ENCODE measurements around the gene CFAP43.
A peak's percentile ranks its signal among the peaks of the same experiment; 100 is the strongest.

Gene CFAP43

DNA sequence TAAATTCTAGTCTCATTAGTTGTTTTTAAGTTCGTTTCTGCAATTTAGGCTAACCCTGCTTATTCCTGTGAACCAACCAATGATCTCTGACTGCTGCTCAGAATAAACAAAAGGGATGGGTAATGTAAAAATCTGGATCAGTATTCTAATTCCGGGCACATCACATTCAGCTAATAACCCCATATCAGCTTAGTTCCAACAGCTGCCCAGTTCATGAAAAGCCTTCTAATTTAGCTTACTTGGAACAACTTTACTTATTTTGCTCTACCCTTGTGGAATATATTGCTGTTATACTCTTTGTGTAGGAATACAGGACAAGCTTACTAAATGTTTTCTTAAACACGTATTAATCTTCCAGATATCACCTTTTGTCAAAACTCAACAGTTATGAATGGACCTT is 3.6 kb upstream of the CFAP43 start:
- Histone ChIP-seq H3K27me3 (ENCODE audit: insufficient read depth, low read depth) (no peaks in the 10 kb centered on the region), H4K20me1 (ENCODE audit: insufficient read depth) (no peaks in the 10 kb centered on the region), H3K4me1 (ENCODE audit: low read depth, poor library complexity, severe bottlenecking) (peaks cover 5% of the 10 kb centered on the region), H3K27ac (no peak overlapping the region), H3K36me3 (ENCODE audit: insufficient read depth) (no peaks in the 10 kb centered on the region), H3K9ac (no peak overlapping the region), H3K4me3 (IDR thresholded peaks at IDR 0.05; ENCODE audit: insufficient read depth, low read depth, low read length) (no peak overlapping the region), H2AFZ (ENCODE audit: low read depth) (no peak overlapping the region), H3K79me2 (ENCODE audit: insufficient read depth, low read depth) (no peaks in the 10 kb centered on the region), H3K4me2 (no peak overlapping the region)
- TF ChIP-seq, protein P1, sequence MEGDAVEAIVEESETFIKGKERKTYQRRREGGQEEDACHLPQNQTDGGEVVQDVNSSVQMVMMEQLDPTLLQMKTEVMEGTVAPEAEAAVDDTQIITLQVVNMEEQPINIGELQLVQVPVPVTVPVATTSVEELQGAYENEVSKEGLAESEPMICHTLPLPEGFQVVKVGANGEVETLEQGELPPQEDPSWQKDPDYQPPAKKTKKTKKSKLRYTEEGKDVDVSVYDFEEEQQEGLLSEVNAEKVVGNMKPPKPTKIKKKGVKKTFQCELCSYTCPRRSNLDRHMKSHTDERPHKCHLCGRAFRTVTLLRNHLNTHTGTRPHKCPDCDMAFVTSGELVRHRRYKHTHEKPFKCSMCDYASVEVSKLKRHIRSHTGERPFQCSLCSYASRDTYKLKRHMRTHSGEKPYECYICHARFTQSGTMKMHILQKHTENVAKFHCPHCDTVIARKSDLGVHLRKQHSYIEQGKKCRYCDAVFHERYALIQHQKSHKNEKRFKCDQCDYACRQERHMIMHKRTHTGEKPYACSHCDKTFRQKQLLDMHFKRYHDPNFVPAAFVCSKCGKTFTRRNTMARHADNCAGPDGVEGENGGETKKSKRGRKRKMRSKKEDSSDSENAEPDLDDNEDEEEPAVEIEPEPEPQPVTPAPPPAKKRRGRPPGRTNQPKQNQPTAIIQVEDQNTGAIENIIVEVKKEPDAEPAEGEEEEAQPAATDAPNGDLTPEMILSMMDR (conservative IDR thresholded peaks at IDR 0.05; ENCODE audit: low read depth, low read length): no peak

DNA sequence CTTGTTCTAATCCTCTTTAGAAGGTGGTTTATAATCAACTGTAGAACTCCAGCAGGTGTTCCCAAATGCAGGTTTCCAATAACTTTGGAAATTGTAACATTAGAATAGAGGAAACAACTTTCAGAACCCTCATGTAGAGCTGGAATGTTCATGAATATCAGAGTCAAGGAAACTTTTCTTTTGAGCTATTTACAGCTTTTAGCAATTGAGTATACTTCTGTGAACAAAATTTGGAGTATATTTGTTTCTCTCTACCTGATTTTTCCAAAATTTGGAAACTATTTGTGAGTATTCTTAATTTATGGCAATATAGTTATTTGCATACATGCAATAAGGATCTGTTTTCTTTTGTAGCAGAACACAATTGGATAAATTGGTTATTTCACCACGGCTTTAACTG is 2.8 kb upstream of the CFAP43 start:
- Histone ChIP-seq H3K4me1 (ENCODE audit: low read depth, poor library complexity, severe bottlenecking) (peaks cover 5% of the 10 kb centered on the region), H3K4me2 (no peak overlapping the region), H3K27ac (no peak overlapping the region), H3K9ac (no peak overlapping the region), H2AFZ (ENCODE audit: low read depth) (no peak overlapping the region), H3K4me3 (IDR thresholded peaks at IDR 0.05; ENCODE audit: insufficient read depth, low read depth, low read length) (no peak overlapping the region), H3K79me2 (ENCODE audit: insufficient read depth, low read depth) (no peaks in the 10 kb centered on the region), H3K27me3 (ENCODE audit: insufficient read depth, low read depth) (no peaks in the 10 kb centered on the region), H4K20me1 (ENCODE audit: insufficient read depth) (no peaks in the 10 kb centered on the region), H3K36me3 (ENCODE audit: insufficient read depth) (no peaks in the 10 kb centered on the region)
- TF ChIP-seq, protein P1 (conservative IDR thresholded peaks at IDR 0.05; ENCODE audit: low read depth, low read length): no peak

DNA sequence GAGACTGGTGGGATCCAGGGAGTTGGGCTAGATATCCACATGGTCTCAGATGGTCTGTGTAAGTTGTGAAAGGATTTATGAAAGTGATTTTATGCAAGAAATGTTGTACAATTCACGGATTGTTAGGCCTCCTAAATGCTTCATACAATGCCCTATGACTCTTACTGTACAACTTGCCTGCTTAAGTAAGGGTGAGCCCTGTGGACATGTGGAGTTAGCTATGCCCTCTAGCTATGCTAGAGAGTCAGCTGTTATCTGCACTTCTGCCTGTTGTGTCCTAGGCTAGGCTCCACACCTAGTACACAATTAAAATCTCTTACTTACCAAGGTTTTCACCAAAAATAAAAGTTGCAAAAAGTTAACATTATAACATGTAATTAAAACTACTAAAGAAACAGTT is 1.7 kb upstream of the CFAP43 start:
- TF ChIP-seq, protein P1 (conservative IDR thresholded peaks at IDR 0.05; ENCODE audit: low read depth, low read length): no peak
- Histone ChIP-seq H3K27ac (no peak overlapping the region), H3K9ac (no peak overlapping the region)

DNA sequence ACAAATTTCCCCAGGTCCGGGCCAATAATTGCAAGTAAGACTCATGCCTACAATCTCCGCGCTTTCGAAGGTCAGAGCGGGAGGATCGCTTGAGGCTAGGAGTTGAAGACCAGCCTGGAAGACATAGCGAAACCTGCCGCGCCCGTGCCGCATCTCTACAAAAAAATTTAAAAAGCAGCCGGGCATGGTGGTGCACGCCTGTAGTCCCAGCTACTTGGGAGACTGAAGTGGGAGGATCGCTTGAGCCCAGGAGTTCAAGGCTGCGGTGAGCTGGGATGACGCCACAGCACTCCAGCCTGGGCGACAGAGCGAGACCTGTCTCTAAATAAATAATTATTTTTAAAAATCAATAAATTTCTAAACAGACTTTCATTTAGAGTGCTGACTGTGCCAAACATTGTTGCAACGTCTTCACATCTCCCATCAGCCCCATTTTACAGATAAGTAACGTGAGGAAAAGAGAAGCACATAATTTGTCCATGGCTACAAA is 494 bp upstream of the CFAP43 start:
- Histone ChIP-seq H3K36me3 (ENCODE audit: insufficient read depth) (no peaks in the 10 kb centered on the region), H3K79me2 (ENCODE audit: insufficient read depth, low read depth) (no peaks in the 10 kb centered on the region), H4K20me1 (ENCODE audit: insufficient read depth) (no peaks in the 10 kb centered on the region), H3K27ac (no peak overlapping the region; the same call in 1 of the 2 replicates), H3K27me3 (ENCODE audit: insufficient read depth, low read depth) (no peaks in the 10 kb centered on the region), H3K9ac (peak overlapping the region; percentile 70; the same call in 1 of the 2 replicates), H3K4me3 (IDR thresholded peaks at IDR 0.05; ENCODE audit: insufficient read depth, low read depth, low read length) (no peak overlapping the region), H3K4me1 (ENCODE audit: low read depth, poor library complexity, severe bottlenecking) (peaks cover 5% of the 10 kb centered on the region), H2AFZ (ENCODE audit: low read depth) (peak overlapping the region; percentile 92), H3K4me2 (peak overlapping the region; percentile 78)
- TF ChIP-seq, protein P1 (conservative IDR thresholded peaks at IDR 0.05; ENCODE audit: low read depth, low read length): no peak

More for the DNA sequence above, 1.7 kb upstream of the CFAP43 start:
- Histone ChIP-seq H3K4me1 (ENCODE audit: low read depth, poor library complexity, severe bottlenecking) (peaks cover 5% of the 10 kb centered on the region), H3K4me2 (no peak overlapping the region), H4K20me1 (ENCODE audit: insufficient read depth) (no peaks in the 10 kb centered on the region), H3K79me2 (ENCODE audit: insufficient read depth, low read depth) (no peaks in the 10 kb centered on the region), H3K36me3 (ENCODE audit: insufficient read depth) (no peaks in the 10 kb centered on the region), H3K27me3 (ENCODE audit: insufficient read depth, low read depth) (no peaks in the 10 kb centered on the region), H3K4me3 (IDR thresholded peaks at IDR 0.05; ENCODE audit: insufficient read depth, low read depth, low read length) (no peak overlapping the region), H2AFZ (ENCODE audit: low read depth) (no peak overlapping the region)

Measured in KMS-11 (cell line).